Activated T-cell treated with anti-CD3 and anti-CD28 coated beads, Interleukin-2, amount 50 U/mL, for 1 hour (primary cell): ENCODE measurements around the gene B4GALT5.
"Not testable (repeated sequence)": the region's sequence is repeated elsewhere in the genome, so short reads cannot be mapped to it uniquely, and the experiment has no call there.

Experiments used
- DNase-seq: peaks from one replicate; pipeline ENCODE4 v3.0.0-alpha.2; 2020

B4GALT5 gene

DNA sequence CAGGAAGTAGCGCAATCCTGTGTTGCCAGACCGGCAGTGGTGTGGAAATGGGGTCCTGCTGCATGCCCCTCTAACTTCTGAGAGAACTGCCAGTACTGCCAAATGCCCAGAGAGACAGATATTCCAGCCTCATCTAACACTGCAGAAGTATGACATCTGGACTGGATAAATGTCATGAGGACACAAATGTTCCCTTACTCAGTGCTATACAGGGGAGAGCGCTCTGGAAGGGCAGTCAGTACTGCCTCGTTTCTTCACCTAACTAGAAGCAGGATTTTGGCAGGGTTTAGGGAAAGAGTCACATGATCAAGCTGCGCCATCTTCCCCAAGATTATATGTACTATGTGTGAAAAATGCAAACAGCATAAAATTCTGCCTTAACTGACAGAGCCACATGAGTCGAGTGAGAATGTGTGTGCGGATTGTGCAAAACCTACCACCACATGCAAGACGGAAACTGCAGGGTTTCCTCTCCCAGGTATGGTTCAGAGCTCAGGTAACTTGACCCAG lies 59.7 kb downstream of the B4GALT5 start:
- DNase-seq = no peak

- no peak for DNase-seq
Measured at GRCh38 chr20:49649672-49650071, 64.0 kb downstream of the B4GALT5 start.

- no peak for DNase-seq
Measured at GRCh38 chr20:49647550-49647949, 66.1 kb downstream of the B4GALT5 start.

DNA sequence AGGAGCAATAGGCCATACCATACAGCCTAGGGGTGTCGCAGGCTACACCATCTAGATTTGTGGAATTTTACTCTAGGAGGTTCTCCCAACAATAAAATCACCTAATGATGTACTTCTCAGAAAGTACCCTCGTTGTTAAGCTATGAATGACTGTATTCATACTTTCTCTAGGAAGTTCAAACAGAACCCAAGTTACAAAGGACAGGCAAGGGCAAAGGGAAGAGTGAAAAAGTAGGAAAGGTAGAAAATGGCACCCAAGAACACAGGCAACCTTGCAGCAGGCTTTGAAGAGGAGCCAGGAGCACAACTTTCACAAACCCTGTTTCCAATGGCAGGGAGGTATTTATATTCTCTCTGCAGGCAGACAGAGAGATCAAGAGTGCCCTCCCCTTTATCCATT lies 67.2 kb downstream of the B4GALT5 start:
- no peak for DNase-seq

DNA sequence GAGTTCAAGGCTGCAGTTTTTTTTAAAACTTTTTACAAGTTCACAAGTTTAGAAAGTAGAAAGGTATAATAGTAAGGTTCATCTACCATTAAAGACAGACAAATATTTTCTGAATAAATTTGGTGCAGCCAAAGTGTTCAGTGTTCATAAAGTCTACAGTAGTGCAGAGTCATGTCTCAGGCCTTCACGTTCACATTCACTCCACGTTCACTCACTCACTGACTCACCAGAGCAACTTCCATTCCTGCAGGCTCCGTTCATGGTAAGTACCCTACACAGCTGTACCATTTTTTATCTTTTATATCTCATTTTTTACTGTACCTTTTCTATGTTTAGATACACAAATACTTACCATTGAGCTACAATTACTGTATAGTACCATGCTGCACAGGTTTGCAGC lies 67.6 kb downstream of the B4GALT5 start:
- DNase-seq = no peak

GRCh38 chr20:49644980-49645565 lies 68.6 kb downstream of the B4GALT5 start:
- no peak for DNase-seq

GRCh38 chr20:49642816-49643215 lies 70.9 kb downstream of the B4GALT5 start:
- no peak for DNase-seq

DNA sequence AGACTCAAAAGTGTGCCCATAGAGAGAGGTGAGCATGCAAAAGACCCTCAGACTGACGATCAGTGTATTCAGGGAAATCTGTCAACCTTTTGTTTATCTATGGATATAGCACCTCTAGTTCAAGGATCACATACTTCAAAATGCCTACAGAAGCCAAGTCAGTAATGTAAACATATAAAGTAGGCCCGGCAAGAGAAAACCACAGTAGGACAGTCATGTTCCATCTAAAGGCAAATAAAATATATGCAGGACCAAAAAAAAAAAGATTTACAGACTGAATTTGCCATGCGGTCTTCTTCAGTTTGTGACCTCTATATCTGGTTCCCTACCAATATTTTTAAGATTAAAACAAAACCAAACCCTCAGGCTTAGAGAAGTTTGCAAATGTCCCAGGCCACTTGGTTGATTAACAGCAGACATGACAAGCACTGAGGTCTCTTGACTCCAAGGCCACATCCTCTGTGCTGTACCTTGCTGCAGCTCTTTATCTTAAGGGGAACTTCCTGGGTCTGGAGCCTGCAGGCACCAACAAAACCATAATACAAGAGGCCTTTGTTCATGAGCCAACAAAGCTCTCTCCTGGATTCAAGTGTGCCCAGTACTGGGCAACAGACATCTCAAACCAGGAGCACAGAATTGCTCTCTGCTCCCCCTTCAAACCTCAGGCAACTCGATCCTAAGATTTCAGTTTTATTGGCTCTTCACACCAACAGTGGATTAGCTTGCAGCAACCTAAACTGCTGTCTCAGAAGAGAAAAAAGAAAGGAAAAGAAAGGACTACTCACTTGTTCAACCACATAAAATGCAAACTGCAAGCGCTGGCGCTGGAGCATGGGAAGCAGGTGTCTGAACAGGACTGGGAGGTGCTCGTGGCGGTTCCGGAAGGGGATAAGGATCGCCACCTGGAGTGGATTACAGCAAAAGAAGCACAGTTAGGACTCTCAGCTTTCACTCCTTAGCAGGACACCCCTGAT lies 71.7 kb downstream of the B4GALT5 start:
- DNase-seq = no peak

- no peak for DNase-seq
Measured at GRCh38 chr20:49637046-49637637, 76.5 kb downstream of the B4GALT5 start.

DNA sequence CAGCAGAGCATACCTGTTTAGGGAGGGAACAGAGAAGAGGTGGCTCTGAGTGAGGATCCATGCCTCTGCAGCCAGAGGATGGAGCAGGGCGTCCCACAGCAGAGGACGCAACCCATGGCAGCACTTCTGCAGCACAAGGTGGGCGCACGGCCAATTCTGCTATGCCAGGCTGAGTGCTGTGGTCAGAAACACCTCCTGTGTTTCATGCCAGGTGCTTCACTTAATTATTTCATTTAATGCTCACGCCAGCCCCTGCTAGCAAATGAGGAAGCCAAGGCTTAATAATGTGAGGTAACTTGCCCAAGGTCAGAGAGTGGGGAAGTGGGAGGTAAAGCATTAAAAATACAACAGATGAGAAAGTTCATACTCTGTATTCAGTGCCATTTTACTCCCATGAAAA lies 77.2 kb downstream of the B4GALT5 start:
- DNase-seq = no peak

DNA sequence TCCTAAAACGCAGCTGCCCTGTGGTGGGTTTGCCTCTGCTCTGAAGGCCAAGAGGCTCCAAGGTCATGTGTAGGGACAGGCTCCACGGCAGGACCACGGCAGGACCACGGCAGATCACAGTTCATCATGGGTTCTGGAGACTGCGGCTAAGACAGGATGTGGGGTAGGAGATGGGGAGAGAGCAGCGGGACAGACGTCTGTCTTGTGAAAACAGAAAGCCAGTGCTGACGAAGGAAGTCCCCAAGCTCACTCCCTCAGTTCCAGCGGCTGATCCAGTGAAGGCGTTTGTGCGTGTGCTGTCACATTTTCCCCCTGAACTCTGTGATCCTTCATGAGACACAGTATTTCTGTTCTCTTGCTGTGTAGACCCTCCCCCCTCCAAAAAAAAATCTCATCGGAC lies 77.8 kb downstream of the B4GALT5 start:
- no peak for DNase-seq

GRCh38 chr20:49635166-49635565 lies 78.5 kb downstream of the B4GALT5 start:
- DNase-seq = no peak

DNA sequence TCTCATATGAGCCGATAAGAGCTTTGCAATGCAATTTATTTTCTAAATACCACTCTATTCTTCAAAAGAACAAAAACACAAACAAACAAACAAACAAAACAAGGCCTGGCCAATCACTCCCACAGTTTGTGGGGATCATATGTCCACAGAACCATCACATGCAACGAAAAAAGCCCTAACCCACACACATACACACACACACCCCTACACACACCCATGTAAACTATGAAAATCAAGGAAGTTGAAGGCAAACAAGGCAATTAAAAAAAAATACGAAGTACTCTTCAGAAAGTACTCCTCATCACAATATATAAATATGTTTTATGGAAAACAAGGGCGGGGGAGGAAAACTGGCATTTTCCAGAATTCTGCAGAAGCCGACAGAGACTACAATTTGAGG lies 79.6 kb downstream of the B4GALT5 start:
- DNase-seq = no peak

- DNase-seq = no peak
Measured at GRCh38 chr20:49633643-49634042, 80.0 kb downstream of the B4GALT5 start.

- no peak for DNase-seq
Measured at GRCh38 chr20:49633023-49633422, 80.7 kb downstream of the B4GALT5 start.

DNA sequence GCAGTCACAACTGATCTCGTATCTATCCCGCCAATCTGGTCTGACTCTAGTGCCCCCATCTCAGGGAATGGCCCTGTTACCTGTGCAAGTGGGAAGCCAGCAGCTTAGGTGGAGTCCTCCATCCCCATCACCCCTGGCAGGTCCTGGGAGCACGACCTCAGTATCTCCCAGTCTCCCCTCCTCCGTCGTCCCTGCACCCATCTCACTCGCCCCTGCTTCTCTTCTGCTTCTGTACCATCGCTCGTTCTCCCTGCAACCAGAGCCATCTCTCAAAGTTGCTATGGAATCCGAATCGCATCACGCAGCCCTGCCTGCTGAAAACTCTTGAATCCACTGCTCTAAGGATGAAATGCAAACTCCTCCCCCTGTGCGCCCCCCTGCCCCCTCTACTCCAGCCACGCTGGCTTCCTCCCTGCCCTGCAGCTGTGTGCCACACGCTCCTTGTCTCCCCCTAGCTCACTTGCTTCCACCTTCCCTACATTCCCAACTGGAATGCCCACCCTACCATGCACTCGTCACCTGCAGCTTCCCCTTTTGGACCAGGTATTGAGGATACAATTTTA lies 81.7 kb downstream of the B4GALT5 start:
- DNase-seq = no peak

DNA sequence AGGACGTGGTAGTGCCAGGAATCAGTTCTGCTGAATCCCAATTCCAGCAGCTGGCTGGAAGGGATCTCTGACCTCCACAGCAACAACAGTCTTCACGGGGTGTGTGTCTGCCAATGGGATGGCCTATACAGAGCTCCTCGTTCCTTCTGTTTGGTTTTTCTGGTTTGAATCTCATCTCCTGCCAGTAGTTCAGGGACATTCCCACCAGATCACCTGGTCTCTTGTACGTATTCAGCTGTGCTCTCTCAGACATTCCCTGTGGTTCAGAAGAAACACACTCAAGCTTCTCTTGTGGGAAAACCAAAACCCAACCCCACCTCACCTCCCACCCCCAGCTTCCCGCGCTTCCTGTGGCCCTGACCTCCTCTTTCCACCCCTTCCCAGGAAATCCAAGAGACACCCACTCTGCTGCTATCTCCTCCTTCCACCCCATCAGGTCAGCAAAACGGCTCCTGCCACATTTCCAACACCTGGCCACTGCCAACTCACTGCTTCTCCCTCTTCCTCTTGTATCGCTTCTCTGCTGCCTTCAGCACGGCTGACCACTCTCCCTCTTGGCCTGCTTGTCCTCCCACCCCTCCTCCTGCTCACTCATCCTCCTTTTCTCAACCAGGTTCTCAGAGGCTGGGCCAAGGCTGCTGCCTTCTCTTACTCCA lies 82.5 kb downstream of the B4GALT5 start:
- no peak for DNase-seq

DNA sequence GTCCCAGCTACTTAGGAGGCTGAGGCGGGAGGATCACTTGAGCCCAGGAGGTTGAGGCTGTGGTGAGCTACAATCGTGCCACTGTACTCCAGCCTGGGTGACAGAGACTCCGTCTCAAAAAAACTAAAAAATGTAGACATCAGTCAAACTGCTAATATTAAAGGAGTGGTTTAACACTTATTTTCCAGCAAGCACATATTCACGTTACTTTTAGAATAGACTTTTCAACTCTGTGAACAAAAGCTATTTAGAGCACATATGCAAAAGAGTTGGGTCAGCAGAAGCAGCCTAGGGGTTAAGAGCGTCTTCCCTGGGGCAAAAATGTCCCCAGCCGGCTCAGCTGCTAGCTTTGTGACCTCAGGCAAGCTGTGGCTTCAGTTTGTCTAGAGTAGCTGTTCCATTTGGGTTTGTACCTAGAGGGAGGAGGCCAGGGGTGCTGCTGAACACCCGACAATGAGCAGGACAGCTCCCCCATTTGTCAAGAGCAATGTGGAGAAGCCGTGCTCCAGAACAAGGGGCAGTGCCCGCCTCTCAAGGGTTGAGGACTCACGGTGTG lies 83.2 kb downstream of the B4GALT5 start:
- no peak for DNase-seq

- no peak for DNase-seq
Measured at GRCh38 chr20:49629606-49630005, 84.1 kb downstream of the B4GALT5 start.

GRCh38 chr20:49628280-49628679 lies 85.4 kb downstream of the B4GALT5 start:
- DNase-seq = not testable (repeated sequence)

- no peak for DNase-seq
Measured at GRCh38 chr20:49627329-49627761, 86.3 kb downstream of the B4GALT5 start.

DNA sequence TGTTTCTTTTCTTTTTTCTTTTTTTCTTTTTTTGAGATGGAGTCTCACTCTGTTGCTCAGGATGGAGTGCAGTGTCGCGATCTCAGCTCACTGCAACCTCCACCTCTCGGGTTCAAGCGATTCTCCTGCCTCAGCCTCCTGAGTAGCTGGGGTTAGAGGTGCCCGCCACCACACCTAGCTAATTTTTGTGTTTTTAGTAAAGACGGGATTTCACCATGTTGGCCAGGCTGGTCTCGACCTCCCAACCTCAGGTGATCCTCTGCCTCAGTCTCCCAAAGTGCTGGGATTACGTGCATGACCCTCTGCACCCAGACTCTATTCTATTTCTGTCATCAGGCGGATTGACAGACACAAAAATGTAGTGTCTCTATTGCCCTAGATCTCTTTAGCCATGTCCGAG lies 88.7 kb downstream of the B4GALT5 start:
- not testable (repeated sequence) for DNase-seq
